Activated CD4-positive, alpha-beta T cell treated with anti-CD3 and anti-CD28 coated beads for 36 hours (primary cell): ENCODE measurements around the gene FTO. TPM values are rescaled to one million over a fixed set of nuclear protein-coding genes. Genes with fewer than 3 reads are reported as not detected.
A peak's percentile ranks its signal among the peaks of the same experiment; 100 is the strongest.

ENCODE experiments used
- ATAC-seq: fragments of 200-7000 bp; cut with Tn5 transposase; one replicate; pipeline ENCODE4 v1.10.0; 2021; ENCODE audit warnings: mild to moderate bottlenecking, moderate library complexity
- CTCF ChIA-PET: fragments of 350-600 bp; sonication (Branson Sonifier 250); formaldehyde crosslinking; loops from one replicate; lab custom pipeline; 2021; ENCODE audit warnings: antibody characterized with exemption; lab: Charles Lee
- POLR2A ChIA-PET: fragments of 350-600 bp; sonication (Branson Sonifier 250); formaldehyde crosslinking; loops from one replicate; lab custom pipeline; 2021; ENCODE audit warnings: antibody characterized with exemption, inconsistent platforms; lab: Charles Lee
- DNase-seq: peaks from one replicate; pipeline ENCODE4 v3.0.0-alpha.2; 2020
- H3K27ac Mint-ChIP-seq: one replicate; pipeline ENCODE4 v1.8.0; 2021; ENCODE audit warnings: mixed read lengths
- H3K27me3 Mint-ChIP-seq: one replicate; pipeline ENCODE4 v1.8.0; 2021; ENCODE audit warnings: mixed read lengths
- H3K36me3 Mint-ChIP-seq: one replicate; pipeline ENCODE4 v1.8.0; 2021; ENCODE audit warnings: low read depth, mixed read lengths
- H3K4me1 Mint-ChIP-seq: one replicate; pipeline ENCODE4 v1.8.0; 2021; ENCODE audit warnings: mixed read lengths
- H3K4me3 Mint-ChIP-seq: one replicate; pipeline ENCODE4 v1.8.0; 2021; ENCODE audit warnings: mild to moderate bottlenecking, moderate library complexity, mixed read lengths
- H3K9me3 Mint-ChIP-seq: one replicate; pipeline ENCODE4 v1.8.0; 2021; ENCODE audit warnings: low read depth, mixed read lengths
- intact Hi-C, 2 experiments: fragments of 100-400 bp; cut with DNase I in 1 of 2; cut with micrococcal nuclease in 1 of 2; formaldehyde crosslinking; loops; one replicate each; pipeline versions ENCODE4 v1.14.2 to v1.15.1; 2022 to 2024; cut with DNase I, micrococcal nuclease
- total RNA-seq, 2 experiments: library from RNA; stranded (reverse); gene quantifications; one replicate each; pipeline ENCODE4 v1.2.3, GENCODE V29; 2021

FTO gene
- total RNA-seq, 2 experiments from 2014 or later = 50.9 to 57.6 TPM

DNA sequence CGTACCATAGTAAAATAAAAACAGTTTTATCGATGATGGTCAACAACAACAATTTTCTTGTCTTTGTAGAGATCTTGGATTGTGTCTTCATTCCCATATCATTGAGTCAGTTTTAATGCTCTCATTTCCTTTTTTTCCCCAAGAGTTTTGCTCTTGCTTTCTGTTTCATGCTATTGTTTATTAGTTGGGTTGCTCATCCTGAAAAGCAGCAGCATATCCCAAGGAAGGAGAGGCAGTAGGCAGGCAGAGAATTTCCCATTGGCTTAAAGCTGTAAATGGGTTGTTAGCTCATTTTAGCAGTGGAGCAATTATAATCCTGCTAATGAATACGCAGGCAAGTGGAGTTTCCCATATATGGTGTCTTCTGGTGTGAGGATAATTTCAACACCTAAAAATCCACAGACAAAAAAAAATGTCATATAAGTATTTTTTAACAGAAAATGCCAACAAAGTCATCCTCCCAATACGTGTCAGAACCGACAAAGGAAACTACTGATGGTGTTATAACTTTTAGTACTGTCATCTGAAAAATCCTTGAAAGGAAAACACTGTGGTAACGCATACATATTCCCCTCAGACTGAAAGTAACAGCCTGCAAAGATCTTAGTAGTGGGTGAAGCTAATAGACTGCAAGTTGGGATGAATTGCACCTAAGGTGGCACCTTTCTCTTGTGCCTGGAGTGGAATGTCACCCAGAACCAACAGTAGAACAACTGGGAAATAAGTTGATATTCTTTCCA is 218.3 kb downstream of the FTO start:
- no peak overlapping the region for H3K4me3 Mint-ChIP-seq
- ATAC-seq = peak; percentile 51
- ChIA-PET POLR2A (no interaction called here), CTCF (interaction anchor here (1.2 kb wide), 1 partner anchor 218 kb away, joined by 4 read pairs; the partner anchor contains the start of gene FTO)
- H3K4me1 Mint-ChIP-seq = peaks cover 8% of the 10 kb centered on the region
- no peak overlapping the region for H3K27ac Mint-ChIP-seq
- no peaks in the 10 kb centered on the region for H3K9me3 Mint-ChIP-seq
- intact Hi-C loops = no loop called here
- peaks cover 2% of the 10 kb centered on the region for H3K36me3 Mint-ChIP-seq
- H3K27me3 Mint-ChIP-seq = no peaks in the 10 kb centered on the region
- DNase-seq = no peak

GRCh38 chr16:53922807-53923571 is 219.0 kb downstream of the FTO start:
- H3K4me3 Mint-ChIP-seq = no peak overlapping the region
- ChIA-PET POLR2A (no interaction called here), CTCF (interaction anchor here (1.2 kb wide), 1 partner anchor 219 kb away, joined by 4 read pairs; the partner anchor contains the start of gene FTO)
- DNase-seq (no peak), ATAC-seq (no peak)
- H3K36me3 Mint-ChIP-seq = peaks cover 2% of the 10 kb centered on the region
- no peaks in the 10 kb centered on the region for H3K27me3 Mint-ChIP-seq
- no peaks in the 10 kb centered on the region for H3K9me3 Mint-ChIP-seq
- H3K27ac Mint-ChIP-seq = no peak overlapping the region
- H3K4me1 Mint-ChIP-seq = peaks cover 8% of the 10 kb centered on the region
- intact Hi-C loops = no loop called here

DNA sequence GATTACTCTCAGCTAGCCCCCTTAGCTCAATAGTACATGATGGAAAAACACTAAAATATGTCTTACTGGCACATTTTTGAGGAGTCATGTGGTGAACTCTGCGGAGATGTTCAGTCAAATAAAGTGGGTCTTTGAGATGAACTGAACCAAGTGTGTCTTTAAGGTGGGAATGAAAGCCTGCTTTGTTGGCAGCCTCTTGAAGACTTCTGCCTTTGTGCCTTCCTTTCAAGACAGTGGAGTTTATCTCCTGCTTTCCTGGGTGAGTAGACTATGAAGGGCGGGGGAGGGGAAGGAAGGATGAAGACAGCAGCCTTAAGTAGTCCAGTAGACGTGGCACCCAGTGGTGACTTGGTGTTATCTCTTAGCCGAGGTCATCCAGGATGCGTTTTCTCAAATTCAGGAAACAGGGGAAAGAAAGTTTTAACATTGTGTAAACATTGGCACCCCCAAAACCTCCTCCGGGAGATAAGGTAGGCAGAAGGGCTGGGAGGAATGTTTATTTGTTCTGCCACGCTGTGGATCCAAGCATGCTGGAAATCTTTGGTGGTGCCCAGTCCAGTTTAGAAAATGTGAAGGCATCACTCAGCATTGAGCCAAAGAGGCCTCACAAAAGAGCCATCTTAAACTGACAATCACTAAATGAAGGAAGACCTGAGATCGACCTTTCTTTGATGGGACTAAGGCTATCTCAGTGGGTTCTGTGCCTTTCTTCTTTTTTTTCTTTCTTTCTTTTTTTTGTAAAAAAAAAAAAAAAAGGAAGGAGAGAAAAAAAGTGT is 220.6 kb downstream of the FTO start:
- H3K9me3 Mint-ChIP-seq = no peaks in the 10 kb centered on the region
- POLR2A ChIA-PET = no interaction called here
- peaks cover 2% of the 10 kb centered on the region for H3K36me3 Mint-ChIP-seq
- CTCF ChIA-PET = no interaction called here
- intact Hi-C loops = no loop called here
- no peak overlapping the region for H3K4me3 Mint-ChIP-seq
- ATAC-seq (no peak), DNase-seq (no peak)
- no peaks in the 10 kb centered on the region for H3K27me3 Mint-ChIP-seq
- no peak overlapping the region for H3K27ac Mint-ChIP-seq
- H3K4me1 Mint-ChIP-seq = peaks cover 8% of the 10 kb centered on the region

DNA sequence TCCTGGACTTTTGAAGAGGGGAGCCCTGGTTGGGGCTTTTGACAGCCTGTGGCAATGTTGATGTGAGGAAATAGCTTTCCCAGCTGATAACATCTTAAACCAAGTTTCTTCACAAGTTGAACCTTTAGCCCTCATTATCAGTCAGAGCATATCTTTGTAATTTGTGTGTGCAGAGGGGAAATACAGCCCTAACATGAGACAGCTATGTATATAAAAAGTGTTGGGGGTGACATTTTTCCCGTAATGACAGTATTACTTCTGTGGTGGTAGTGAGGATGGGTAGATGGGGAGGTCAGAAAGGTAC is 221.1 kb downstream of the FTO start:
- H3K4me3 Mint-ChIP-seq = no peak overlapping the region
- no peak overlapping the region for H3K27ac Mint-ChIP-seq
- H3K4me1 Mint-ChIP-seq = peaks cover 8% of the 10 kb centered on the region
- H3K27me3 Mint-ChIP-seq = no peaks in the 10 kb centered on the region
- DNase-seq (no peak), ATAC-seq (no peak)
- ChIA-PET POLR2A (no interaction called here), CTCF (no interaction called here)
- peaks cover 2% of the 10 kb centered on the region for H3K36me3 Mint-ChIP-seq
- intact Hi-C loops = no loop called here
- H3K9me3 Mint-ChIP-seq = no peaks in the 10 kb centered on the region

- DNase-seq = no peak
- peaks cover 8% of the 10 kb centered on the region for H3K4me1 Mint-ChIP-seq
- CTCF ChIA-PET = no interaction called here
- ATAC-seq = no peak
- POLR2A ChIA-PET = no interaction called here
- no peaks in the 10 kb centered on the region for H3K27me3 Mint-ChIP-seq
- no peaks in the 10 kb centered on the region for H3K9me3 Mint-ChIP-seq
- intact Hi-C loops = no loop called here
- H3K4me3 Mint-ChIP-seq = no peak overlapping the region
- H3K36me3 Mint-ChIP-seq = peaks cover 2% of the 10 kb centered on the region
- no peak overlapping the region for H3K27ac Mint-ChIP-seq
Measured at GRCh38 chr16:53925526-53925925, 221.6 kb downstream of the FTO start.

DNA sequence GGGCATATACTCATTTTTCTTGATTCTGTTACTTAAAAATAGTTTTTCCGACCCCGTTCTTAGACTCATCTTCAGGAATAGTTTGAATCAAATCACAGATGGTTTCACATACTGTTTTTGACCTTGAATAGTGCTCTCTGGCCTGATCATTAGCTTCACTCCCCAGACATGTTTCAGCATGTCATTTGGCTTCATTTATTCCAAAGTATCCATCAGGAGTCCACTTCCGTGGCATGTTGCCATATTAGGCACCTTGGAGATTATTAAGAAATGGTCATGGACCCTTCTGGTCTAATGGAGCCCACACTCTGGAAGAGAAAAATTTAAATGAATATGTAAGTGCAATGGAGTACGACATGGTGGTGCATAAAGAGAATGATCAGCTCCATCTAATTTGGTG is 222.3 kb downstream of the FTO start:
- ChIA-PET POLR2A (no interaction called here), CTCF (no interaction called here)
- Mint-ChIP-seq H3K27me3 (no peaks in the 10 kb centered on the region), H3K4me3 (no peak overlapping the region), H3K27ac (no peak overlapping the region), H3K9me3 (no peaks in the 10 kb centered on the region), H3K4me1 (peaks cover 8% of the 10 kb centered on the region), H3K36me3 (peaks cover 2% of the 10 kb centered on the region)
- DNase-seq (no peak), ATAC-seq (no peak)
- intact Hi-C loops = no loop called here

- no peak overlapping the region for H3K4me3 Mint-ChIP-seq
- H3K36me3 Mint-ChIP-seq = peaks cover 25% of the 10 kb centered on the region
- H3K4me1 Mint-ChIP-seq = no peaks in the 10 kb centered on the region
- ATAC-seq (no peak), DNase-seq (no peak)
- intact Hi-C loops = no loop called here
- ChIA-PET POLR2A (no interaction called here), CTCF (no interaction called here)
- H3K27ac Mint-ChIP-seq = no peak overlapping the region
- H3K27me3 Mint-ChIP-seq = no peaks in the 10 kb centered on the region
- H3K9me3 Mint-ChIP-seq = no peaks in the 10 kb centered on the region
Measured at GRCh38 chr16:53932975-53933374, 229.0 kb downstream of the FTO start.

DNA sequence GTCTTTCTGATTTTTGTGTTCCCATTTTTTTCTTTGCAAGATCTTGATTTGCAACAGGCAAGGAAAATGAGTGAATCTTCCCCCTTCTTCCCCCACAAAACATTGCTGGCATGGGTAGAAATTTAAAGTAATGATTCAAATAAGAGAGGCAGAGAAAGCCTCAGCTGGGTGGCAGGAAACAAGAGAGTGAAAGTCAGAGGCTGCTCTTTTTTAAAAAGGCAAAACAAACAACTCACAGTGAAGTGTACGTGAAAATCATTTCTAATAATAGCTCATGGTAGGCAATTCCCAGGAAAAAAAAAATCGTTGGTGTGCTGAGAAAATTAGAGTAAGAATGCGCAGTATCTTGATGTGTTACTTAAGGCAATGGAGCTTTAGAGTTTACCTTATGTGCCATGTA is 229.5 kb downstream of the FTO start:
- ATAC-seq = no peak
- H3K27ac Mint-ChIP-seq = no peak overlapping the region
- ChIA-PET POLR2A (no interaction called here), CTCF (interaction anchor here (0.5 kb wide), 1 partner anchor 13 kb away, joined by 3 read pairs; no protein-coding TSS in a partner anchor)
- no peak for DNase-seq
- no peak overlapping the region for H3K4me3 Mint-ChIP-seq
- no peaks in the 10 kb centered on the region for H3K9me3 Mint-ChIP-seq
- peaks cover 29% of the 10 kb centered on the region for H3K36me3 Mint-ChIP-seq
- intact Hi-C loops = no loop called here
- no peaks in the 10 kb centered on the region for H3K27me3 Mint-ChIP-seq
- H3K4me1 Mint-ChIP-seq = no peaks in the 10 kb centered on the region

- no peaks in the 10 kb centered on the region for H3K4me1 Mint-ChIP-seq
- ChIA-PET CTCF (no interaction called here), POLR2A (no interaction called here)
- DNase-seq (no peak), ATAC-seq (no peak)
- no peak overlapping the region for H3K27ac Mint-ChIP-seq
- H3K4me3 Mint-ChIP-seq = no peak overlapping the region
- no peaks in the 10 kb centered on the region for H3K27me3 Mint-ChIP-seq
- H3K36me3 Mint-ChIP-seq = peaks cover 49% of the 10 kb centered on the region
- intact Hi-C loops = no loop called here
- no peaks in the 10 kb centered on the region for H3K9me3 Mint-ChIP-seq
Measured at GRCh38 chr16:53936052-53936451, 232.1 kb downstream of the FTO start.

GRCh38 chr16:53936529-53936928 is 232.6 kb downstream of the FTO start:
- H3K36me3 Mint-ChIP-seq = peaks cover 49% of the 10 kb centered on the region
- ChIA-PET CTCF (no interaction called here), POLR2A (no interaction called here)
- H3K4me1 Mint-ChIP-seq = no peaks in the 10 kb centered on the region
- intact Hi-C loops = no loop called here
- no peaks in the 10 kb centered on the region for H3K27me3 Mint-ChIP-seq
- DNase-seq (no peak), ATAC-seq (no peak)
- no peaks in the 10 kb centered on the region for H3K9me3 Mint-ChIP-seq
- H3K4me3 Mint-ChIP-seq = no peak overlapping the region
- no peak overlapping the region for H3K27ac Mint-ChIP-seq

- CTCF ChIA-PET = interaction anchor here (0.6 kb wide), 1 partner anchor 89 kb away, joined by 3 read pairs; no protein-coding TSS in a partner anchor
- Mint-ChIP-seq H3K27ac (no peak overlapping the region), H3K4me3 (no peak overlapping the region), H3K27me3 (no peaks in the 10 kb centered on the region), H3K36me3 (peaks cover 52% of the 10 kb centered on the region), H3K9me3 (no peaks in the 10 kb centered on the region), H3K4me1 (no peaks in the 10 kb centered on the region)
- DNase-seq (no peak), ATAC-seq (no peak)
- intact Hi-C loops = no loop called here
- POLR2A ChIA-PET = no interaction called here
Measured at GRCh38 chr16:53937161-53937880, 233.4 kb downstream of the FTO start.
